ENCODE data around the gene LAMA3. TPM values are rescaled to one million over a fixed set of nuclear protein-coding genes. Genes with fewer than 3 reads are reported as not detected.

The LAMA3 gene
- polyA plus RNA-seq, 3 donors, result 2.0 to 3.2 (median 2.2) TPM

- no peak for DNase-seq
Measured at GRCh38 chr18:23906658-23907057, 217.4 kb downstream of the LAMA3 start.

- no peak for DNase-seq
Measured at GRCh38 chr18:23908827-23909226, 219.6 kb downstream of the LAMA3 start.

- DNase-seq, result no peak
Measured at GRCh38 chr18:23910032-23910431, 220.8 kb downstream of the LAMA3 start.

- no peak for DNase-seq
Measured at GRCh38 chr18:23912356-23912755, 223.1 kb downstream of the LAMA3 start.

DNA sequence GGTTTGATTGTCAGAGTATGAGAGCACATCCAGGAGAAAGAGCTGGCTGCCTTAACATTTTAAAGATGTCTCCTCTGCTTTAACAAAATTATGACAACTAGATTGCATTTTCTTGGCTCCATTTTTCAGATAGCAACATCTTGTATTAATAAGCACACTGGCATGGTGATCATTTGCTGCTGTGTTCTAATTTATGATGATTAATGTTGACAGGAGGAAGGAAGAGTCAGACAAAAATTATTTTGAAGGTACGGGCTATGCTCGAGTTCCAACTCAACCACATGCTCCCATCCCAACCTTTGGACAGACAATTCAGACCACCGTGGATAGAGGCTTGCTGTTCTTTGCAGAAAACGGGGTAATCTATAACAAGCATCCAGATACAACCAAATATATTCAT is 227.1 kb downstream of the LAMA3 start:
- no peak for DNase-seq

DNA sequence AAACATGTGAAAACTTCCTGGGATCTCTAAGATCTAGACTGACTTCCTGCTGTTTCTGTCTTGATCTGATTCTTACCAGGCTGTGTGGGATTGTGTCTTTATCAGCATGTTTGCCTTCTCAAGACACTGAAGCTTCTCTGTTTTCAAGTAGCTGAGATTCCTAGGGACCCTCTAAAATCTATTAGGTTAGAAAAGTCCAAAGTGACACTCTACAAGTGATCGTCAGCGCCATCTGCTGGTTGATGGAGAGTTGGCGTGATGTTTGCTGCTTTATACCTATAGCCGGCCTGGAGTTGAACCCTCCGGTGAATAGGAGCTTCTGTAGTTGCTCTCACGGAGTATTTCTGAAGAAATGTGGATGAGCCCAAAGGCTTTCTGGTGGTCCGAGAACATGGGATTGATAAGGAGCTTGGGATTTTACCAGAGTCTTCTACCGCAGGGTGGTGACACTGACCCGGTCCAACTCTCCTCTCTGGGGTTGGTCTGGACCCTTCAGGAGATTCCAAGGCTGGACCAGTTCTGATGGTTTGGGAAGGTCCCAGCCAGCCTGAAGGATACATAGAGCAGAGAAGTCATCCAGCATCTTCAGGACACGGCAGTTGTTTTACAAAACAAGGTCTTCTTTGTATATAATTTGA is 229.3 kb downstream of the LAMA3 start:
- peak; percentile 71 for DNase-seq

- no peak for DNase-seq
Measured at GRCh38 chr18:23920054-23920453, 230.8 kb downstream of the LAMA3 start.

DNA sequence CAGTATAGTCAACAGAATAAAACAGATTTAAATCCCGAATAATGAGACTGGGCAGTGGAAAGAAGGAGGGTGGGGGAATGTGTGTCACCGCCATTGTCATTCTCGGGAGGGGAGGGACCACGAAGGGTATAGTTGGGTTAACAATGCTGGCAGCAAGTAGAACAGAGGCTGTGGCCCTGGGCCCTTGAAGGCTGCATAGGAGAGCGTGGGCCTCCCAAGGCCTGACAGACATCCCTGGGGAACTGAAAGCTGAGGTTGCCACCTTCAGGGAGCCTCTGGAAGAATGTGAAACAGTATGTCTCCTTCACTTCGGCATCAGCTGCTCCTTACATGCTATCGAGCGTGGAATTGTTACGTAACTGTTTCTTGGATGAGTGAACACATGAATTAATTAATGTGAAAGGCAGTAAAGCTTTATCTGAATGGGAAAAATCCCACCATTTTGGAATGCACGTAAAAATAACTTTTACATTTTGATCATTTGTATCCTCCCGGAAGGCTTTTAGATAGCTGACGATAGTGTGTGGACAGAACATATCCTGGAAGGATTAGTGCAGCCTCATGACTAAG is 232.5 kb downstream of the LAMA3 start:
- DNase-seq, result no peak

GRCh38 chr18:23922939-23923338 is 233.7 kb downstream of the LAMA3 start:
- DNase-seq, result no peak

GRCh38 chr18:23924813-23925212 is 235.6 kb downstream of the LAMA3 start:
- no peak for DNase-seq

GRCh38 chr18:23926571-23926970 is 237.3 kb downstream of the LAMA3 start:
- DNase-seq, result no peak

DNA sequence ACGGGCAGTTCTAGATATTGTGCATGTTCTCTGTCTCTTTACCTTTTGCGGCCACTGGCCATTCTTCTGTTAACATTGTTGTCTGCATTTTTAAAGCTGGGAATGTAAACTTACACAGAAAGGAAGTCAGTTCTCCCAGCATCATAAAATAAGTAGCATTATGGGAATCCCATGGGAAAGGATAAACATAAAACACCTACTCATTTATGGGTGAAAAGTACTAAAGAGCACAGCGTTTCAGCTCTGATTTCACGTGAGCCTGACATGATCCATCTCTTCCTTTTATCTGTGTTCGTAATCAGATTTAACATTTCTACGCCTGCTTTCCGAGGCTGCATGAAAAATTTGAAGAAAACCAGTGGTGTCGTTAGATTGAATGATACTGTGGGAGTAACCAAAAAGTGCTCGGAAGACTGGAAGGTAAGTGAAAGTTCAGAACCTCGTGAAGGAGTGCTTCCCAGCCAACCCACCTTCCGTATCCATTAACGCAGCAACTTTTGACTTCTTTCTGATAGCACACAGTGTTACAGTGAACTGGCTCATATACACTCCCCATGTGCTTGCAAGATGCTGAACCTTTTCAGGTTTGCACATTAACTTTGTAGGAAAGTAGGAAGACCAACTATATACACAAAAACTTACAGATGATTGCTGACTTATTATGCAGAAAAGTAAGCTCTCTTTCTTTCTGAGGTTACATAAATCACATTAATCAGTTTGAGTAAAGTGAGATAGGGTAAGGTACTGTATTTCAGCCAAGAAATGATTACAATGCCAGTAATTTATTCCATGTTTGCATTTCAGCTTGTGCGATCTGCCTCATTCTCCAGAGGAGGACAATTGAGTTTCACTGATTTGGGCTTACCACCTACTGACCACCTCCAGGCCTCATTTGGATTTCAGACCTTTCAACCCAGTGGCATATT is 238.8 kb downstream of the LAMA3 start:
- no peak for DNase-seq

DNA sequence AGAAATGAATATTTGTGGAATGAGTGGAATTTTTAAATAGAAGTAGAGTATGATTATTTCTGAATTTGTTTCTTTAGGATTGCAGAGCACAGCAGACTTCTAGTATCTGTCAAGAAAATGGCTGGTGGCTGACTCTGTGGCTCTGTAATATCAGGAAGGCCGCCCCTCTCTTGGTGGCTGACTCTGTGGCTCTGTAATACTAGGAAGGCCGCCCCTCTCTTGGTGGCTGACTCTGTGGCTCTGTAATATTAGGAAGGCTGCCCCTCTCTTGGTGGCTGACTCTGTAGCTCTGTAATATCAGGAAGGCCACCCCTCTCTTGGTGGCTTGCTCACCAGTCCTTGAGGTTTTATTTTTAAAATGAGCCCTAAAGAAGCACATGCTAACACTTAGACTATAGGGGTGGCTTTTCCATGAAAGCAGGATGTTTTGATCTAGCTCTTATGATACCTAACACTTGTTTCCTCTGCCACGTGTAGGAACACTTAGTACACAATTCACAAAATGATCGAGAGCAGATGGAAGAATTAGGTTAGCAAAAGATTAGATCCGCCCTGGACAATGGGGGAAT is 240.2 kb downstream of the LAMA3 start:
- DNase-seq, result no peak

DNA sequence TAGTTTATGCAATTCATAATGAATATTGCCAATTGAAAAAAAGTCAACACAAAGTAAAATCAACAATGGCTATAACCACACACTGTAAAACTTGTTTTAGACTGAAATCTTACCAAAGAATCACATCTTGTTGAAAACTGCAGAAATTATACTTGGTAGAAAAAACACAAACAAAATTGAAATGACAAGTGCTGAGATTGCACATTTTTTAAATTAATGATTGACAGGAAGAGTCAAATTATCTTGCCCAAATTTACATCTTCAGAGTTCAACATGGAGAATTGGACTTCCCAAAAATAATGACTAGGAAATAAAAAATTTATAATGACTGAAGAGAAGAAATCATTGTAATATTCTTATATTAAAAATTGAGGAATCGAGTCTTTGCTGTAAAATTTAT is 240.7 kb downstream of the LAMA3 start:
- DNase-seq, result no peak

DNA sequence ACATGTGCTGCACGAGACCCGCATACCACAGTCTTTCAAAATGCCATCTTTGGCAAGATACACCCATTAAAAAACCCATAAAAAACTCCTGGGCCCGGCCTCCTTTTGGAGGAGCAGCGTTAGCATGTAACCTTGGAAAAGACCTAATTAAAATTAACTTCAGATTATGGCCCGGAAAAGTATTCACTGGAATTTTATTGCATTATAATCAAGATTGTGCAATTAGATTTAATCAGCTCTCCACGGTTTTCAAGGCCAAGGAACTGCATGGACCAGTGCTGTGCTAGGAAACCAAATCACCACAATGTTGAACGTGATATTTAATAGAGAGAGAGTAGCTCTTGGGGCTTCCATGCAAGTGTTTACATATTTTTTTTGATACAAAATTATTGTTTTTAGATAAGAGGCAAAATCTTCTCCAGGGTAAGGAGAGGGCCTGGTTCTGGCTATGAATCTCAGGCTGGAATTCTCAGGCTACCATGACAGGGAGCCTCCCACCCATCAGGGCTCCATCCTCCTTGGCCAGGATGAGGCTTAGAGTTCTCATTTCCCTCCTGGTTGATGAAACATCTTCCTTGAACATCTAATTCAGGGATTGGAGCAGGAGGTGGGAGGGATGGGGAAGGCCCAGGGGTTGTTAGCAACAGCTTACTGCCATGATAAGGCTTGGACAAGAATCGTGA is 243.3 kb downstream of the LAMA3 start:
- DNase-seq, result no peak

GRCh38 chr18:23933407-23933806 is 244.2 kb downstream of the LAMA3 start:
- no peak for DNase-seq

DNA sequence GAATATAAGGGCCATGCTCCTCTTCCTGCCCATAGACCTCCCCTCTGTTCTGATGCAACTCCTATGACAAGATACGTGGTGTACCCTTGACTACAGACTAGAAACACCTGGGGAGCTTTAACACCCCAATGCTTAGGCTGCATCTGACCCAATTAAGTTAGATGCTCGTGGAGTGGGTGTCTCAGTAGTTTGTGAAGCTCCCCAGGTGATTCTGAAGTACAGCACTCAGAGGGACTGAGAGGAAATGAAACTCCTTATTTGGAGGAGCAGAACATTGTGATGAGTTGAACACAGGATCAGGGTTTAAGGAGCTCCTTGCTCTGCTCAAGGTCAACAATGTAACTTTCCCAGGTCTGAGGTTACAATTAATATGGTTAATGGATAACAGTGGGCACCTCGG is 245.0 kb downstream of the LAMA3 start:
- DNase-seq, result no peak

- no peak for DNase-seq
Measured at GRCh38 chr18:23934863-23935262, 245.6 kb downstream of the LAMA3 start.

DNA sequence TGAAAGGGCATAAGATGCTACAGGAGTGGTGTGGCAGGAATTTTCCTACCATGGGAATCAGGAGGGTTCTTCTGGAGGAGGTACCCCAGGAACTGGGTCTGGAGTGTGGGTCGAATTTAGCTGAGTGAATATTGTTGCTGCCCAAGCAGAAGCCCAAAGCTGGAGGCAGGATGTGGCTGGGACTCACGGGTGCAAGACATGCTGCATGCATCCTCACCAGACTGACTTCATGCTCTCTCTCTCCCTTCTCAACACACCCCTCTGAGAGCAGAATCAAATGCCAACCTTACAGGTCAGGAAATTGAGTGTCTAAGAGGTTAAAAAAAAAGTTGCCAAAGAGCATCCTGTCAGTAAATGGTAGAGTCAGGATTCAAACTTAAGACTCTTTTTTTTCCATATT is 246.6 kb downstream of the LAMA3 start:
- DNase-seq, result no peak

DNA sequence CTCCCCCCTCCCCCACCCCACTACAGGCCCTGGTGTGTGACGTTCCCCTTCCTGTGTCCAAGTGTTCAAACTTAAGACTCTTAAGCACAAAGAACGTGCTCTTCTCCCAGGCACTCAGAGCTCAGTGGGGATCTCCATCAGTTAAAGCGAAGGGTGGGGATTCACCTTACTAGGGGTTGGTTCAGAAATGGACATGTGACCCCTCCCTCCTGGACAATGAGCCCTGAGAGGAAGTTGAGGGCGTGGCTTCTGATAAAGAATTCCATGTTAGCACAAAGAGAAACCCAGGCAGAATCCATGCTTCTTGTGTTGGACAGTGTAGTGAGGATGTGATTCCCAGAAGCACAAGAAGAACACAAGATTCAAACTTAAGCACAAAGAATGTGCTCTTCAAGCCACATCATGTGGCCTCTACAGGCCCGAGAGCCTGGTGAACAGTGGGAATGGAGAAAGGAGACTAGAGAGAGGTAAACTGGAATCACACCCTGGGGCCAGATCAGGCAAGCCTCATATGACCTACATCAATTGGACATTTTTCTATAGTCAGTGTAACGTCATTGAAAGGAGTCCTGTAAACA is 247.2 kb downstream of the LAMA3 start:
- no peak for DNase-seq

GRCh38 chr18:23938043-23938756 is 248.9 kb downstream of the LAMA3 start:
- no peak for DNase-seq

Measured in renal pelvis (tissue), 4 donors.